Nucleus accumbens (tissue), 56 donors: ENCODE data around the gene TMEM187.
A peak's percentile ranks its signal among the peaks of the same experiment; 100 is the strongest.

Source experiments
- DNase-seq, 56 donors: peaks; one replicate each; lab custom pipeline; 2025; lab: John Stamatoyannopoulos, UW

Gene TMEM187, protein sequence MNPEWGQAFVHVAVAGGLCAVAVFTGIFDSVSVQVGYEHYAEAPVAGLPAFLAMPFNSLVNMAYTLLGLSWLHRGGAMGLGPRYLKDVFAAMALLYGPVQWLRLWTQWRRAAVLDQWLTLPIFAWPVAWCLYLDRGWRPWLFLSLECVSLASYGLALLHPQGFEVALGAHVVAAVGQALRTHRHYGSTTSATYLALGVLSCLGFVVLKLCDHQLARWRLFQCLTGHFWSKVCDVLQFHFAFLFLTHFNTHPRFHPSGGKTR

DNA sequence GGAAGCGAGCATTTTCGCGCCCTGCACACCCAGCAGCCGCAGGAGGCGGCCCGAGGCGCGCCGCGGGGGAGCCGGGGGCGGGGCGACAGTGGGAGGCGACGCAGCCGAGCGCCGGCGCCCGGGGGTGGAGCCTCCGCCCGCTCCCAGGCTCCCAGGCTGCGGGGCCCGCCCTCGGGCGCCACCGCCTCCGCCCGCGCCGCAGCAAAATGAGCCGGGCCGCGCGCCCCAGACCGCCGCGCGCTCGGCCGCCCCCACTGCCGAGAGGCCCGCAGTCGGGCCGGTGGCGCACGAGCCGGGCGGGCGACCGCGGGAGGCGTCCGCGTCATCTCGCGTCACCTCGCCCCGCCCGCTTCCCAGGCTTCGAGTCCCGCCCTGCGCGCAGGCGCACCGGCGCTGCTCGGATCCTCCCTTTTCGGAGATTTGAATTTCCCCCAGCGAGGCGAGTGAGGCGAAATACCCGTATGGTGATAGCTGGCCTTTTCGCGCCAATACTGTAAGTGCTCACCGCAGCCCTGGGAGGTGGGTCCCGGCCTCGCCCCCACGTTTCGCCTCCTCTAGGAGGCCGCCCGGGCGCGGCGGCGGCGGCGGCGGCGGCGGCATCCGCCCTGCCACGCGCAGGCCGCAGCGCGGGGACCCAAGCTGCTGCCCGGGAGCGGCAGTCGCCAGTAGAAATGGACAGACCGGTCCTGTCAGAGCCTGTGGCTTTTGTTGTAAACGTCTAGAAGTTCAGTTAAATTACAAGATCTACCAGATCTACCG is at the start of gene TMEM187:
TSS of gene TMEM187 (plus strand) at position 387 of the 759 bp plus-strand sequence. CDS start 9,309 bp downstream, outside the sequence.
- DNase-seq = peak in 54 of 56 donors; percentile 25 to 92 (median 74)

DNA sequence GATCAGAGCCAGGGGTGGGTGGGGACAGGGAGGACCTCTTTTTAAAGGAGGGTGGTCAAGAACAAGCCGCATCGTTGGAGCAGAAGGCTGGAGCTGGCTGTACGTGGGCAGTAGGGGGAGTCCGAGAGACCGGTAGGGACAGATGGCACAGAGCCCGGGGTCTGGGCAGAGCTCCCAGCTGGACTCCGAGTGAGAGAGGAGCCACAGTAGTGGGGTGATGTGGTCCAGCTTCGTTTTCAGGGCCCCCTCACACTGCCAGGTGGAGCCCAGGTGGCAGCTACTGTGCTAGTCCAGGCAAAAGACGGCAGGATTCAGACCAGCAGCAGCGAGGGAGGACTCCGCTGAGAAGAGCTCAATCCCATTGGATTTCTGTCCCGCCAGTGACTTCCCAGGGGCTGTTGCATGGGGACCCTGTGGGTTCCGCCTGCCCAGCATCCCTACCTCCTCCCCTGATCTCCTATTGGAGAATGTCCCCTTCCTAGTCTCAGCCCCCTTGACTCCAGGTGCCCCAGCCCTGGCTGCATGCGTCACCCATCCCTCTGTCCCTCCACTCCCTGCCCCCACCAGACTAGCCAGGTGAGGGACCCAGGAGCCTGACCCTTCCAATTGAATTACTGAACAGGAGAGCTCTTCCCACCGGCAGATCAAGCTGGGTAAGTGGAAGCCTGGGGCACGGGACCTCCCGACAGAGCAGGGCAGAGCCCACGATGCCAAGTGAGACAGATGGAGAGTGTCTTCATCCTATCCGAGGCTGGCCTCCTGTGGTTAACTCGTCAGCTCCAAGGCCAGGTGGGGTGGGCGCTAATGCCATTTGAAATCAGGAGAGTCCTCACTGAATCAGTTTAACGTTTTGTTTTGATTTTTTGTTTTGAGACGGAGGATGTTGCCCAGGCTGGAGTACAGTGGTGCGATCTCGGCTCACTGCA is 49.4 kb upstream of the TMEM187 start:
- DNase-seq = peak in 37 of 56 donors; percentile 0 to 76 (median 28)

DNA sequence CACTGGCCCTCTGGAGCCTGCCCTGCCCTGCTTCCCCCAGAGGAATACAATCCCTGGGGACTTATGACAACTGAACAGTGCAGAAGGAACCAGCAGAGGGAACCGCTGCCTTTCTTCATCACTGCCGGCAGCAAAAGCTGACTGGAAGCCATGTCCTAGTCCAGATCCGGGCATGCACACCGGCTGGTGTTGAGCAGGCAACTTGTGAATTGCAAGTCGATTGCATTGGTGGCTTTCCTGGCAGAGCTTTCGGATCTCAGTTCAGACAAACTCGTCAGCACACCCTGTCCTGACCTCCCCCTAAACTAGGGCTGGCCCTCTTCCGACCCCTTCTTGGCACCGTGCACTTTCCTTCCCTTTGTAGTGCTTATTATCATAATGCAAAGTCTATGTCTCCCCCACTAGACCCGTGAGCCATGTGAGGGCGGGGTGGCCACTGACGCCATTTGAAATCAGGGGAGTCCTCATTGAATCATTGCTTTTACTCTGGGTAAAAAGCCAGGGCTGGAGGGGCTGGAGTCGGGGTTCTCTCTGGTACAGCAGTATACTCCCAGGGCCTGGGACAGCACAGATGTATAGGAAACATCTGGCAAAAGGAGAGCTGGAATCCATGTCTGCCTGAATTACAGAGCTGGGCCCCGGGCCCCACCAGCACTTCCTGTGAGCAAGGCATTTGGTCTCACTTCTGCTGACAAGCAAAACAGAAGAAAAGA is 48.2 kb upstream of the TMEM187 start:
- peak in 15 of 56 donors; percentile 3 to 65 (median 25) for DNase-seq

DNA sequence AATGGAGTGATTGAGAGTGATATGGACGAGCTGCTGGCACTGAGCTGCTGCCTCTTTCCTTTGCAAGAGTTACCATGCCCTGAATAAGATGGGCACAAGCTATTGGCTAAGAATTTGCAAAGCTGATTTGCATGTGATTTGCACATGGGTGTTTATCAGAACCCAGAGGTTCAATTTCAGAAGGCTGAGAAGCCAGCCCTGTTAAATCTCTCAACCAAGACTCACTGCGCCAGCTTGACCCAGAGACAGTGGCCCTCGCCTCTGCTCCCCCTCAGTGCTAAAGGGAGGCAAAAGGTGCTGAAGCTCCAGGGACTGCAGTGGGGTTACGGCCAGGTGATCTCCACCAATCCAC is 47.2 kb upstream of the TMEM187 start:
- no peak for DNase-seq

DNA sequence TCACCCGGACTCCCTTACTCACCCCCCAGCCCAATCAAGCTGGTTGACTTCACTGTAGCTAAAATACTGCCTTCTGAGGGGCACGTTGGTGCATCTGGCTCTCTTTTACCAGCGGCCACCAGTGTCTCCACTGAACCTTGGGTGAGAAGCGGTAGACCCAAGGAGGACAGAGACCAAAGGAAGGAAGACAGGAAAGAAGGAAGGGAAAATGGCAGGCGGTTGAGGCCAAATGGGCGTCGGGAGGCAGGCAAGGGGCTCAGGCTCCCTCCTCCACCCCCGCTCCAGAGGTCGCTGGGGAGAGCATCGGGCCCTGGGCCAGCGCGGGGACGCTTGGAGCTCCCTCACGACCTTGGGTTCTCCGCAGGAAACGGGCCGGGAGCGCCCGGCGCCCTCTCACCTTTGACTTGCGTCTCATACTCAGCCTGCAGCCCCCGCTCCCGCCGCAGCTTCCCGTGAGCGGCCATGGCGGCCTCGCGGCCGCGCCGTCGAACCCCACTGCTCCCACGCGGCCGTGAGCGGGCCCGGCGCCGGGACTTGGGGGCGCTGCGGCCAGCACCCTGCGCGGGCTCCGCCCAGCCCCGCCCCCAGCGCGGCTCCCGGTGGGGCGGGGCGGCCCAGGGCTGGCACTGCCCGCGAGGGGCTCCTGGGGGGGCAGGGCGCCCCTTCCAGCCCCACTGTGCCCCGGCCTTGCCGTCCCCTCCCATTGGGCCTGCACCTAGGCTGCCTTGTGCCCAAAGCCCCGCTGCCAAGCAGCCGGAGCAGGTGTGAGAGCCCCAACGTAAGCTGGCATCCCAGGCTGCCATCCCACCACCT is 46.6 kb upstream of the TMEM187 start, which contains the start of gene ARHGAP4:
TSS of gene ARHGAP4 (minus strand) at position 526 of the 813 bp plus-strand sequence. CDS start at position 464, 62 bp downstream.
- no peak for DNase-seq

DNA sequence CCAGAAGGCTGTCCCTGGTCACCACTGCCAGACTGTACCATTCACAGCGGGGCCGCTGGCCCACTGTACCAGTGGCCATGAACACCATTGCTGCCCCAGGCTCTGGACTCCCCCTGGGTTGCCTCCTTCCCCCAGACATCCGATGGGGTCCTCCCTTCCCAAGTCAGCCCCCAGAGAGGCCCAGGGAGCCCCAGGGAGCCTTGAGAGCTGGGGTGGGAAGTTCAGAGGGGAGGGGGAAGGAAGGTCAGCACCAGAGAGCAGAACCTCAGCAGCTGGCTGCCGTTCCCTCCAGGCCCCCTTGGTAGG is 46.0 kb upstream of the TMEM187 start:
- DNase-seq = peak in 1 of 56 donors; percentile 2

DNA sequence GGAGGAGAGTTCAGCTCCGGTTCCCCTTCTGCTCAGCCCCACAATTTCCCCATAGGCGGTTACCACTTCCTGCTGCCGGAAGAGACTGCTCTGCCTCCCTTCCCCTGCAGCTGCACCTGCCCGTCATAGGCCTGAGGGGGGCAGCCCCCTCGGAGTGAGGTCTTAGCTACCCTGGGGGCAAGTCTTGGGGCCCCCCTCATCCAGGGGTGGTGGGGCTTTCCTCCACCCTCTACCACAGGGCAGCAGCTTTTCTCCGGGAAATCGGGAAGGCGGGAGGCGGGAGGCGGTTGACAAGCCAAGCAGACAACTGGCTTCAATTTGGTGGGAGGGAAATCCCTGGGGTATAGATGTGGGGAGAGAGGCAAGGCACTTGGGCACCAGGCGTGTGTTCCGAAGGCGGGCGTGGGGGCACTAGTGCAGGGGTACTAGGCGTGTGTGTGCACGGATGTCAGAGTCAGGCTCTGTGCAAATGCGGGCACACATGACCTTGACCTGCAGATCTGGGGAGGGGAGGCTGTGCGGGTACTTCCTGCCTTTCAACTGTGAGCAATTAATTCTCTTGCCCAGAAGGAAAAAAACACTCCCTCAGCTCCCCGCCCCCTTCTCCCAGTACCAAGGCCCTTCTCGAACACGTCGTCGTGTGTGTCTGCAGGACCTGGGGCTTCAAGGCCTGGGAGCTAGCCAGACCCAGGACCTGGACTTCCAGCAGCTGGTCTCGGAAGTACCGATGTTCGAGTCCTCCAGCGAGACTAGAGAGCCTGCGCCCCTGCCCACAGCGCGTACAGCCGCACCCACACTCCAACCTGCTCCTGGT is 45.5 kb upstream of the TMEM187 start:
- peak in 14 of 56 donors; percentile 5 to 31 (median 16) for DNase-seq

DNA sequence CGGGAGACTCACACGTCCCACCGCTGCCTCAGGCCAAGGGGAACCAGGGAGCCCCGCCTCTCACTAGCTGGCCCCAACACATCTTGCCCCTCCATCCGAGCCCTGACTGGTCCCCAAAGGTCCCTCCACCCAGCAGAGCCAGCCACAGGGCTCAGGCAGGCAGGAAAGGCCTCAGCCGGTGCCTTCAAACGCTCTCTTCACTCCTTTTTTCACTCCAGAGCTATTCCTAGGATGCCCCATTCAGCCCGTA is 45.0 kb upstream of the TMEM187 start:
- peak in 1 of 56 donors; percentile 17 for DNase-seq

DNA sequence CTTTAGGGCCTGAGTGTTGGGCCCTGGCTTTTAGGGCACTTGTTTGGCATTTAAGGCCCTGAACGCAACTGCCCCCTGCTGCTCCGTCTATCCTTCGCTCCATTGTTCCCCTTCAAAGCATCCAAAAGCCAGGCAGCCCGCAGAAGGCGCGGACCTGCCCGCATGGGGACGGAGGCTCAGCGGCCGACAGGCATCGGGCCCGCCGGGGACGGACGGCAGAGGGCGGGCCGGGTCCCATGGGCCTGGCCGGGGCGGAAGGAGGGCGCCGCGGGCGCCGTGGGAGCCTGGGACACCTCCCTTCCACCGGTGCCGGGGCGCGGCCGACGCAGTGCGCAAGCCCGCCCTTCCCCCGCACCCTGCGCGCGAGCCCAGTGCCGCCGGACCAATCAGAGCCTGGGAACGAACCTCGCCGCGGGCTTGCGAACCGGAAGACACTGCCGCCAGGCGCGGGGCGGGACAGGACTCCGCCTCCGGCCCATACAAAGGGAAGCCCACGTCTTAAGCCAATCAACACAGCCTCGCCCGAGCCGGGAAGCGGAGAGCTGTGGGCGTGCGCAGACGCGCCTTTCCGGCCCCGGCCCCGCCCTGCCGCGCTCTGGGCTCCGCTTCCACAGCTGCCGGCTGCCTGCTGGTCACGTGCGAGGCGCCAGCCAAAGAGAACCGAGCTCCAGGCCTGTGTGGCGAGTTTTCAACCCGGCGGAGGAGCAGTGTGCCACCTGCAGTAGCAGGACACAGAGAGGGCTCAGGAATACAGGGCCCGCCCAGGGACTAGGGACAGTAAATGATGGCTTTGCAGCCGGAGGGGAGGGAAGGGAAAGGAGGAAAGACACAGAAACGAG is 44.4 kb upstream of the TMEM187 start:
- DNase-seq = peak; percentile 37 to 99 (median 91)

DNA sequence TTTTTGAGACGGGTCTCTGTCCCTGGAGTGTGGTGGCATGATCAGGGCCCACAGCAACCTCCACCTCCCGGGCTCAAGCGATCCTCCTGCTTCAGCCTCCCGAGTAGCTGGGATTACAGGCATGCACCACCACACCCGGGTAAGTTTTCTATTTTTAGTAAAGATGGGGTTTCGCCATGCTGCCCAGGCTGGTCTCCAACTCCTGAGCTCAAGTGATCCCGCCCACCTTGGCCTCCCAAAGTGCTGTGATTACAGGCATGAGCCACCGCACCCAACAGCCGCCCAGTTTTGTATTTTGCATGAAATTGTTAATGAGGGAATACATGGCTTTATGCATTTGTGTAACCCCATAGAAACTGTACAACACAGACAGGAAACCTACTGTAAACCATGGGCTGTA is 43.7 kb upstream of the TMEM187 start:
- no peak for DNase-seq

DNA sequence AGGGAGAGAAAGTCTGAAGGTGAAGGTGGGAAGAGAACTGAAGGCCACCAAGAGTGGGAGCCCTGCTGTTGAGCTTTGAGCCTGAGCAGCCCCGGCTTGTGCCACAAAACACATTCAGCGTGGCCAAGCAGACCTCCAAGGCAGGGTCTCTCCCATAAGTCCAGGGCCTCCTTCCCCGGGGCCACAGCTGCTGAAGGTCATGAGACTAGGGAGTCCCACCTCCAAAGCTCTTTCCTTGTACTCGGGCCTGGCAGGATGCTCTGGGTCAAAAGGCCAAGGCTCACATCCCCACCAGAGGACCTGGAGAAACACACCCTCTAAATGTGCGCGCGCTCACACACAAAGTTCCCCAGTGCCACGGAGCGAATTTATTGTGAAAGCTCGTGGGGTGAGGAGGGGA is 43.0 kb upstream of the TMEM187 start:
- no peak for DNase-seq

DNA sequence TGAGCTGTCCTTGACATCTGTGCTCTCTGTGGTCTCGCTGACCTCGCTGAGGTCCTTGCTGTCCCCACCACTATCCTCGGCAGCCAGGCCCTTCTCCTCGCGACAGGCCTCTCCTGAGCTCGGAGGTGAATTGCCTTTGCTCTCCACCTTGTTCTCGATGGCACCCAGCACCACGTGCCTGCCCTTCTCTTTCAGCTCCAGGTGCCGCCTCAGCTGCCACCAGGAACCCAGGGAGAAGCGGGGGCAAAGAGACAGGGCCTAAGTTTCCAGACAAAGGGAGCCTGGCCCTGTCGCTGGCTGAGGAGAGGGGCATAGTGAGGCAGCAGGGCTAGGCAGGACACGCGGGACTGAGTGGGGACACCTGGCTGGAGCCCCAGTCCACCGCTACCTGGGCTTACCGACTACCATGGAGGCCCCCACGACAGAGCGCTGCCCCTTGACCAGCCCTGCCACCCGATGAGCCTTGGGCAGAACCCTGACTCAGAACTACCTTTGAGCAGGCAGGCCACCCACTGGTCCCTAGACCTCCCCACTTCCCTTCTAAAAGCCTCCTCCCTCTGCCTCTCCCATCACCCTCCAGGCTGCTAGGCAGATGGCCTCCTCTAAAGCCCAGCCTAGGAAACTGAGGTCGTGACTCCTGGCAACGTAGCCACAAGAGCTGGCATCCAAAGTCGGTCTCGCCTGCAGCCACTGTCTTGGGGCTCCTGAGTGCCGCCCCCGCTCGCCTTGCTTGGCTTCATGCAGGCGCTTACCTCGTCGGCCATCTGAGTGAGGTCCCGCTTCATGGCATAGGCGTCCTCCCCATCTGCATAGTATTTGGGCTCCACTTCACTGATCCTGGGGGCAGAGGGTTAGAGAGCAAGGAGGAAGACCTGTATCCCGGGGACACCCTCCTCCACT is 42.3 kb upstream of the TMEM187 start:
- no peak for DNase-seq

DNA sequence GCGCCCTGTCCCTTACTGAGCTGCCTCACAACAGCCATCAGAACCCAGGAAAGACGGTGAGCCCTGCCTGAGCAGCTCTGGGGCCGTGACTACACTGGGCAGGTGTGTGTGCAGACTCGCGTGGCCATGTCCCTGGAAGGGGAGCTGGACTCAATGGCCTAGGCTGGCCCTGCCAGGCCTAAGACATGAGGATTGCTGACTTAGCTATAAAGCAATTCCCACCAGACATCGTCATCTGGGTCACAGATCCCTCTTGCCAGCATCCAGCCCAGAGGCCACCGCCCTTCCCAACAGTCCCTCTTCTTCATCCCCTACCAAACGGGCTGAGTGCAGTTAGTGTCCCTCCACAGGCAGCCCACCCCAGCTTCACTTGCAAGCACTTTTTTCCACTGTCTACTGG is 41.4 kb upstream of the TMEM187 start:
- DNase-seq = no peak

DNA sequence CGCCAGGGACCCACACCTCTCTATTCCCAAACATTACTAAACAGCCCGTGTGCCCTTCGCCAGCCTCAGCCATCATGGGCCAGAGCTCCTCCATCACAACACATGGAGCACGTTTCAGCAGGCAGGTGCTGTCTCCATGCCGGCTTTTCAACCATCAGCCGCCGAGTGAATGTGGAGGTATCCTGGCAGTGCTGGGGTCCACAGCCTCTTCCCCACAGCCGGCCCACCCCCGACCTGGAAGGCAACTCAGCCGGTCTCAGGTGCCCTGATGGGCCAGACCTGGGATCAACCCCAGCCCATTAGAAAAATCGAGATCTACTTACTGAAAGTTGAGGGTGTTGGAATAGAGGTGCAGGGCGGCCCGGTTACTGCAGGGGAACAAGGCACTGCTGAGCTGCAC is 40.8 kb upstream of the TMEM187 start:
- no peak for DNase-seq

DNA sequence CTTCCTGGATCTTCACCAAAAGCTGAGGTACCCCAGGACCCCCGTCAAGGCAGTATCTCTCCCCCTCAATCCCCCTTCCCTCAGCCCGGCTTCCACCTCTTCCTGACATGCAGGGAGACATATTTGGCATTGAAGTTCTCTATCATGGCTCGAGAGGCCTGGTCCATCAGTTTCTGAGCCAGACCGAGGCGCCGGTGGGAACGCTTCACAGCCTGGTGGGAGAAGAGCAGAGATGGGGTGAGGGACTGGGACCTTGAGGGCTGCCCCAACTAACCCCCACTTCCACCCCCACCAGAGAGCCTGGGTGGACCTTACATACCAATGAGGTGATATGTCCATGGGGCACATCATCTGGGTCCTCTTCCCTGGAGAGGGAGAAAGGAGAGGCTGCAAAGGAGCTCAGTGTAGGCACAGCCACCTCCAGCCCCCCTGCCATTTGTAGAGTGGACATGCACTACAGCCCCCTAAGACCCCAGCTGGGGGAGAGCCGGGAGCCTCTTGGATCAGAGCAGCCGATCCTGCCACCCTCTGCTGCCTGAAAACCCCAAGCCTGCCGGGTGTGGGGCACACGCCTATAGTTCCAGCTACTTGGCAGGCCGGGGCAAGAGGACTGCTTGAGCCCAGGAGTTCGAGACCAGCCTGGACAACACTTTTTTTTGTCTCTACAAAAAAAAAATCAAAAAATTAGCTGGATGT is 40.2 kb upstream of the TMEM187 start:
- no peak for DNase-seq

DNA sequence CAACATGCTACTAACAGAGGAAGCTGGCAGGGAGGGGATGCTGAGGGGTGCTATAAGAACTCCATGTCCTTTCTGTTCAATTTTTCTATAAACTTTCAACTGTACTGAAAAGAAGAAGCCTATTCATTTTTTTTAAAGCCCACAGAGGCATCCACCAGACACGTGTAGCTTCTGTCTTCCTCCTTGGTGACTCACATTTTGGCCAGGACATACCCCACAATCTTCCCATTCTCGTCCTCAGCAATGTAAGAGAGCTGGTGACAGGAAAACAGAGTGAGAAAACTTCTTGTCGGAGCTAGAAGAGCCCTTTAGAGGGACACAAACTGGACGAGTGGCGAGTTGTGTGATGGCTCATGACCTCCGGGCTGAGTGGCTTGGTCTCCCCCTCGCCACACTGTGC is 38.8 kb upstream of the TMEM187 start:
- DNase-seq = no peak
